ENCODE data around the gene GABRR3. TPM values are rescaled to one million over a fixed set of nuclear protein-coding genes. Genes with fewer than 3 reads are reported as not detected.

The GABRR3 gene
- total and polyA plus RNA-seq, 2 experiments from 2014 or later = not detected

- TF ChIP-seq ETS1 (IDR thresholded peaks at IDR 0.05) (no peak), JUNB (IDR thresholded peaks at IDR 0.05; ENCODE audit: unreplicated experiment) (no peak), STAT1 (IDR thresholded peaks at IDR 0.05; ENCODE audit: unreplicated experiment) (no peak), NANOG (IDR thresholded peaks at IDR 0.05; ENCODE audit: borderline replicate concordance) (no peak), EZH2phosphoT487 (IDR thresholded peaks at IDR 0.05; ENCODE audit: unreplicated experiment) (no peak), REST (IDR thresholded peaks at IDR 0.05; ENCODE audit: unreplicated experiment) (no peak), EZH2 (IDR thresholded peaks at IDR 0.05; ENCODE audit: low read depth, unreplicated experiment) (no peak)
These were observed 86.6 kb downstream of the GABRR3 start (continued) for GRCh38 chr3:97948351-97949109.

GRCh38 chr3:97942801-97943546 lies 92.1 kb downstream of the GABRR3 start:
- no peak overlapping the region for H3K27ac ChIP-seq (ENCODE audit: low read depth)
- Mint-ChIP-seq H3K27me3 (ENCODE audit: insufficient read depth, low read depth, poor library complexity) (no peaks in the 10 kb centered on the region), H3K9me3 (no peaks in the 10 kb centered on the region; the same call in 2 of the 3 replicates), H3K27ac (peak overlapping the region; percentile 50; the same call in 1 of the 2 replicates), H3K4me1 (no peaks in the 10 kb centered on the region), H3K4me3 (no peak overlapping the region), H3K36me3 (ENCODE audit: low read depth) (peaks cover 17% of the 10 kb centered on the region; the same call in 2 of the 3 replicates)
- DNase-seq (ENCODE audit: low spot score) (no peak), ATAC-seq (no peak)
- no peaks in the 10 kb centered on the region for H3K79me2 ChIP-seq (replicated peaks; ENCODE audit: insufficient read depth)
- H3K4me3 ChIP-seq = no peak overlapping the region
- H3K9me2 ChIP-seq (ENCODE audit: insufficient read depth) = no peaks in the 10 kb centered on the region
- H3K4me2 ChIP-seq = no peak overlapping the region
- H3F3A ChIP-seq (replicated peaks; ENCODE audit: low read depth) = no peaks in the 10 kb centered on the region
- H3K27me3 ChIP-seq (ENCODE audit: insufficient read depth) = no peaks in the 10 kb centered on the region
- H4K20me1 ChIP-seq (replicated peaks; ENCODE audit: insufficient read depth) = no peaks in the 10 kb centered on the region
- H3K36me3 ChIP-seq (ENCODE audit: insufficient read depth) = peaks cover under 1% of the 10 kb centered on the region; the same call in 1 of the 2 replicates
- no peaks in the 10 kb centered on the region for H3K4me1 ChIP-seq (ENCODE audit: insufficient read depth)
- no peak overlapping the region for H2AFZ ChIP-seq
- TF ChIP-seq POLR2AphosphoS5 (IDR thresholded peaks at IDR 0.05; ENCODE audit: low read depth) (no peak), STAT1 (IDR thresholded peaks at IDR 0.05; ENCODE audit: unreplicated experiment) (no peak), REST (IDR thresholded peaks at IDR 0.05; ENCODE audit: unreplicated experiment) (no peak), EZH2phosphoT487 (IDR thresholded peaks at IDR 0.05; ENCODE audit: unreplicated experiment) (no peak), ZNF331 (CRISPR knock-in tag; IDR thresholded peaks at IDR 0.05; ENCODE audit: low read depth) (no peak), CREB1 (CRISPR knock-in tag; IDR thresholded peaks at IDR 0.05; ENCODE audit: low read depth) (no peak), ETS1 (IDR thresholded peaks at IDR 0.05) (no peak), NANOG (IDR thresholded peaks at IDR 0.05; ENCODE audit: borderline replicate concordance) (no peak), ZNF114 (CRISPR knock-in tag; IDR thresholded peaks at IDR 0.05) (no peak), CTCF (conservative IDR thresholded peaks at IDR 0.05; ENCODE audit: low read depth in 2 of 2) (no peak)

Measured in GM23338 (cell line).